Pancreas (tissue), 10 donors: ENCODE measurements around the gene MIEF1. TPM values are rescaled to one million over a fixed set of nuclear protein-coding genes. Genes with fewer than 3 reads are reported as not detected.

Experiments used
- ATAC-seq, 4 donors: fragments of 200-7000 bp; cut with Tn5 transposase; one replicate each; pipeline versions ENCODE4 v1.8.0 to v1.9.1; 2020; ENCODE audit warnings: mild to moderate bottlenecking in 4 of 4, moderate library complexity in 4 of 4
- DNase-seq, 6 donors: peaks; one replicate each; pipeline ENCODE4 v3.0.0-alpha.2; 2020
- FAIRE-seq: peaks from 2 replicates; lab custom pipeline; 2012; peaks lifted over from hg19 to GRCh38; lab: Jason Lieb, UNC
- H3K27ac ChIP-seq, 4 donors: fragments of 200-600 bp; sonication (generic); 1 replicate in 3 of 4; 2 replicates in 1 of 4; pipeline versions ENCODE4 v1.5.0 to v1.8.0; 2020
- H3K27me3 ChIP-seq, 4 donors: fragments of 200-600 bp; one replicate each; pipeline ENCODE4 v1.8.0; 2021
- H3K36me3 ChIP-seq, 3 donors: fragments of 200-600 bp; sonication (generic) in 1 of 3; one replicate each; pipeline versions ENCODE4 v1.5.0 to v1.8.0; 2020 to 2021
- H3K4me1 ChIP-seq, 3 donors: fragments of 200-600 bp; one replicate each; pipeline ENCODE4 v1.8.0; 2021
- H3K4me3 ChIP-seq, 4 donors: fragments of 200-600 bp; sonication (generic) in 2 of 4; one replicate each; pipeline versions ENCODE4 v1.5.0 to v1.8.0; 2020 to 2021
- H3K9me3 ChIP-seq, 4 donors: fragments of 200-600 bp; one replicate each; pipeline ENCODE4 v1.8.0; 2021
- WGBS, 2 donors: extraction: QIAGEN DNeasy Blood & Tissue Kit; methylation state at CpG; one replicate each; pipeline ENCODE4 v1.1.7; 2013; 5-methylcytosine and 5-hydroxymethylcytosine counted together
- intact Hi-C, 3 donors: fragments of 100-400 bp; cut with DNase I; formaldehyde crosslinking; loops; one replicate each; pipeline versions ENCODE4 v1.11.1 to v1.14.2; 2022
- polyA plus RNA-seq, 2 donors: library from polyadenylated mRNA; stranded (reverse); fragments of 200-250 nt; gene quantifications; one replicate each; pipeline ENCODE4 v1.2.3, GENCODE V29; 2013
- total RNA-seq, 6 donors: library from RNA; stranded (reverse); fragmentation: NEBNext Ultra II Directional in 4 of 6; extraction: Animal tissue kit (Norgen Biotek cat#: 25700) in 4 of 6; gene quantifications; one replicate each; pipeline versions ENCODE4 v1.2.1 to v1.2.4, GENCODE V29; 2021 to 2023
- TF ChIP-seq, protein P1 (sequence below), 4 donors: fragments of 200-600 bp; sonication (generic) in 3 of 4; IDR thresholded peaks; one replicate each; pipeline versions ENCODE4 v1.5.0 to v1.8.0; 2021; ENCODE audit warnings: antibody characterized with exemption in 4 of 4
- donor health status: healthy with polysubstance abuse.
- donor health status: DM: no; HTN: no; CAD: no; lungs with moderate emphysema.
- donor health status: DM: no; HTN: no; CAD: no.
- donor health status: control.
- donor health status: control.
- donor health status: Bipolar disorder and iron deficiency.
- donor health status: DM: yes; HTN: yes; CAD: no.
- donor health status: DM: no; HTN: no; CAD: no.
- donor health status: DM: no; HTN: no; CAD: no.
- donor health status: DM: yes; HTN: yes; CAD: no.

Gene MIEF1
- total and polyA plus RNA-seq, 8 donors = 6.3 to 15.1 (median 11.1) TPM

DNA sequence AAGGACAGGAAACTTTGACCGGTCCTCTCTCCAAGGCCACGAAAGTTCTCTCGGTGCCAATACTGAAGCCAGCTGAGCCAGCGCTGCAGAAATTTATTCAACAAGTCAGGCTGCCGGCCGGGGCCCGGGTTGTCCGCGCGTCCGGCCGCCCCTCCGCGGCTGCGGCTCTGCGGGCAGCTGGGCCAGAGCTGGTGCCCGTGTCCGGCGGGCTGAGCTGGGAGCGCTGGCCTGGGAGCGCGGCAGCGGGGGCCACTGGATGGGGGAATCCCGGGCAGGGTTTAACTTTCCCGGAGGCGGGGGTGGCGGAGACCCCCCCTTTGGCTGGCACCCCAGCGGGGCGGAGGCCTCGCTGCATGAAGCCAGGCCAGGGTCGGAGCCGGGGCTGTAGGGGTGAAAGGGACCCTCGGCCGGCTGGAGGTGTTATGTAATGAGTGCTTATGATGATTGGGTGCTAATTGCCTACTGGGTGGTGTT lies 56.2 kb downstream of the MIEF1 start:
- H3K27me3 ChIP-seq = peaks cover 0 to 9% (median 2%) of the 10 kb centered on the region in 4 donors

DNA sequence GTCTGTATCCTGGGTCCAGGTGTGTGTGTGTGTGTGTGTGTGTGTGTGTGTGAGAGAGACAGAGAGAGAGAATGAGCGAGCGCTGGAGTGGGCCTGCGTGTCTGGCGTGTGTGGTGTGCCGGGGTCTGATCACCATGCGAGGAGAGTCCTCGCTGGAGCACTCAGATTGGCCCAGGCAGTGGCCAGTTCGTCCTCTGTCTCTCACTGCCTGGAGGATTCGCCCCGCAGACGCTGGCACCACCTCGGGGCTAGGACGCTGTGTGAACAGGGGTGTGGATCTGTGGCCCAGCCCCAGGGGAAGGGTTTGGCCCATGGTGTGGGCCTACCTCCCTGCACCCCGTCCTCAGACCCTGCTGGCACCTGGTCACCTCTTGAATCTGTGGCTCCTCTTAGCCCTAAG lies 56.9 kb downstream of the MIEF1 start:
- DNase-seq (no peak), FAIRE-seq (no peak), ATAC-seq (no peak)
- TF ChIP-seq, protein P1, sequence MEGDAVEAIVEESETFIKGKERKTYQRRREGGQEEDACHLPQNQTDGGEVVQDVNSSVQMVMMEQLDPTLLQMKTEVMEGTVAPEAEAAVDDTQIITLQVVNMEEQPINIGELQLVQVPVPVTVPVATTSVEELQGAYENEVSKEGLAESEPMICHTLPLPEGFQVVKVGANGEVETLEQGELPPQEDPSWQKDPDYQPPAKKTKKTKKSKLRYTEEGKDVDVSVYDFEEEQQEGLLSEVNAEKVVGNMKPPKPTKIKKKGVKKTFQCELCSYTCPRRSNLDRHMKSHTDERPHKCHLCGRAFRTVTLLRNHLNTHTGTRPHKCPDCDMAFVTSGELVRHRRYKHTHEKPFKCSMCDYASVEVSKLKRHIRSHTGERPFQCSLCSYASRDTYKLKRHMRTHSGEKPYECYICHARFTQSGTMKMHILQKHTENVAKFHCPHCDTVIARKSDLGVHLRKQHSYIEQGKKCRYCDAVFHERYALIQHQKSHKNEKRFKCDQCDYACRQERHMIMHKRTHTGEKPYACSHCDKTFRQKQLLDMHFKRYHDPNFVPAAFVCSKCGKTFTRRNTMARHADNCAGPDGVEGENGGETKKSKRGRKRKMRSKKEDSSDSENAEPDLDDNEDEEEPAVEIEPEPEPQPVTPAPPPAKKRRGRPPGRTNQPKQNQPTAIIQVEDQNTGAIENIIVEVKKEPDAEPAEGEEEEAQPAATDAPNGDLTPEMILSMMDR (IDR thresholded peaks at IDR 0.05) = no peak
- no peaks in the 10 kb centered on the region for H3K36me3 ChIP-seq
- peaks cover 0 to 9% (median 2%) of the 10 kb centered on the region in 4 donors for H3K27me3 ChIP-seq
- intact Hi-C loops = no loop called here
- H3K27ac ChIP-seq = no peak overlapping the region
- 90 to 92% methylated on average over 12 to 14 of the region's 14 CpGs for WGBS, 2 donors
- peaks cover 0 to 5% (median 0%) of the 10 kb centered on the region in 3 donors for H3K4me1 ChIP-seq
- H3K4me3 ChIP-seq = no peak overlapping the region
- no peaks in the 10 kb centered on the region for H3K9me3 ChIP-seq

More for the DNA sequence above, 56.2 kb downstream of the MIEF1 start:
- no peak overlapping the region for H3K27ac ChIP-seq
- intact Hi-C loops = no loop called here
- DNase-seq (no peak), FAIRE-seq (no peak), ATAC-seq (peak in 2 of 4 donors; percentile 25 to 35)
- H3K36me3 ChIP-seq = no peaks in the 10 kb centered on the region
- peak overlapping the region in 1 of 4 donors; percentile 36 for H3K4me3 ChIP-seq
- no peaks in the 10 kb centered on the region for H3K9me3 ChIP-seq
- TF ChIP-seq, protein P1 (IDR thresholded peaks at IDR 0.05) = no peak
- WGBS, 2 donors = 8 to 10% methylated on average over 26 to 34 of the region's 34 CpGs
- H3K4me1 ChIP-seq = peaks cover 0 to 5% (median 0%) of the 10 kb centered on the region in 3 donors

DNA sequence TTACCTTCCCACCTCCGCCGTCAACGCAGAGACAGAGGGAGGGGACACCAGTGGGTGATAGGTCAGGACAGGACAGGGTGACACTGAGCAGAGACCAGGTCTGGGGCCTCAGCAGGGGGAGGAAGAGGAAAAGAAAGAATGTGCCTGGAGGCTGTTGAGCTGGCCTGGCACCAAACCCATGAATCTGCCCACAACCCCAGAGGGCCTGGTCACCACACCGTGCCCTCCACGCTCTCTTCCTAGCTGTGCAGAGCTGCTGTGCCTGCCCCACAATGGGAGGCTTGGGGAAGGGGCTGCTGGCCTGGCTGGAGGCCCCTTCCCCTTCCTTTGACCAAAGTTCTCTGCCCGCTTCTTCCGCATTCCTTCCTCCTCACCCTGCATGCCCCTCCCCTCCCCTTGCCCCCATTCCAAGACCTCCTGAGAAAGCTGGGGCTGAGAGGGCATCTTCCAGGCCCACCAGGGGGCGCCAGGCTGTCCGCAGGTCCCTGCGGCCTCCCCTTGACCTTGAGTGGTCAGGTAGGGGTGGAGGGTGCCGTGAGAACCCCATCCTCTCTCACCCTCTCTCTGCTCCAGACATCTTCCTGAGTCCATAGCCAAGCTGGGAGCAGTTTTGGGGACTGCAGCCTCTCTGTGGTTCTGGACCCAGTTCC lies 57.5 kb downstream of the MIEF1 start:
- Histone ChIP-seq H3K27me3 (peaks cover 0 to 9% (median 2%) of the 10 kb centered on the region in 4 donors), H3K4me1 (peaks cover 0 to 5% (median 0%) of the 10 kb centered on the region in 3 donors), H3K36me3 (no peaks in the 10 kb centered on the region), H3K27ac (no peak overlapping the region), H3K4me3 (no peak overlapping the region), H3K9me3 (no peaks in the 10 kb centered on the region)
- no peak for DNase-seq
- intact Hi-C loops = no loop called here
- FAIRE-seq = no peak
- ATAC-seq = peak in 2 of 4 donors; percentile 12 to 47
- TF ChIP-seq, protein P1 (IDR thresholded peaks at IDR 0.05) = peak in 2 of 4 donors; percentile 6 to 10
- 45 to 60% methylated on average over 11 of the region's 11 CpGs for WGBS, 2 donors

GRCh38 chr22:39560127-39560526 lies 58.0 kb downstream of the MIEF1 start:
- no peak overlapping the region for H3K27ac ChIP-seq
- no peak for DNase-seq

More at GRCh38 chr22:39560127-39560526, 58.0 kb downstream of the MIEF1 start:
- intact Hi-C loops = no loop called here
- WGBS, 2 donors = 36 to 38% methylated on average over 6 of the region's 6 CpGs
- TF ChIP-seq, protein P1 (IDR thresholded peaks at IDR 0.05) = no peak
- ATAC-seq (no peak), FAIRE-seq (no peak)
- no peak overlapping the region for H3K4me3 ChIP-seq
- H3K36me3 ChIP-seq = no peaks in the 10 kb centered on the region
- peaks cover 0 to 9% (median 2%) of the 10 kb centered on the region in 4 donors for H3K27me3 ChIP-seq
- peaks cover 0 to 5% (median 0%) of the 10 kb centered on the region in 3 donors for H3K4me1 ChIP-seq
- no peaks in the 10 kb centered on the region for H3K9me3 ChIP-seq
